Ovary (tissue), 9 donors: ENCODE measurements around the gene GRB2. TPM values are rescaled to one million over a fixed set of nuclear protein-coding genes. Genes with fewer than 3 reads are reported as not detected.

ENCODE experiments used
- DNase-seq, 5 donors: peaks; one replicate each; pipeline ENCODE4 v3.0.0-alpha.2; 2019 to 2020
- H3K27ac ChIP-seq, 2 donors: fragments of 200-600 bp; one replicate each; pipeline versions ENCODE4 v1.5.1 to v1.8.0; 2019 to 2022
- H3K27me3 ChIP-seq: fragments of 200-600 bp; one replicate; pipeline ENCODE4 v1.8.0; 2022
- H3K36me3 ChIP-seq: fragments of 200-600 bp; sonication (generic); one replicate; pipeline ENCODE4 v1.5.1; 2019
- H3K4me1 ChIP-seq: one replicate; pipeline ENCODE4 v1.8.1; 2013; ENCODE audit warnings: mild to moderate bottlenecking, moderate library complexity; ENCODE audit not compliant: insufficient read depth
- H3K4me3 ChIP-seq: fragments of 200-600 bp; sonication (generic); one replicate; pipeline ENCODE4 v1.5.1; 2017
- H3K9me3 ChIP-seq, 2 donors: fragments of 200-600 bp in 1 of 2; sonication (generic) in 1 of 2; one replicate each; pipeline versions ENCODE4 v1.5.1 to v1.8.1; 2013 to 2019; ENCODE audit warnings: mild to moderate bottlenecking in 1 of 2, moderate library complexity in 1 of 2
- EP300 ChIP-seq: sonication (generic); formaldehyde crosslinking; IDR thresholded peaks from one replicate; pipeline ENCODE4 v1.6.1; 2017; ENCODE audit warnings: antibody characterized with exemption
- POLR2A ChIP-seq: fragments of 450-650 bp; IDR thresholded peaks from one replicate; pipeline ENCODE4 v1.6.1; 2017; ENCODE audit warnings: antibody characterized with exemption, mild to moderate bottlenecking, moderate library complexity
- WGBS, 3 donors: extraction: QIAGEN DNeasy Blood & Tissue Kit in 1 of 3; methylation state at CpG; one replicate each; pipeline versions ENCODE4 v1.1.5 to v1.1.7; 2013 to 2017; 5-methylcytosine and 5-hydroxymethylcytosine counted together
- intact Hi-C, 4 donors: fragments of 100-400 bp; cut with DNase I; formaldehyde crosslinking; loops; one replicate each; pipeline versions ENCODE4 v1.11.0 to v1.15.1; 2022 to 2023
- microRNA-seq, 3 donors: library from miRNA; unstranded; fragments of <30 nt; microRNA quantifications; one replicate each; pipeline versions ENCODE4 to v1.2.0, GENCODE V29; 2019 to 2020
- polyA plus RNA-seq, 2 donors: library from polyadenylated mRNA; stranded (reverse); fragments of 200-250 nt in 1 of 2; fragments of 350-450 nt in 1 of 2; fragmentation: Illumina TruSeq in 1 of 2; extraction: RNeasy Lipid Tissue Mini Kit (QIAGEN cat#74804) in 1 of 2; gene quantifications; one replicate each; pipeline ENCODE4 v1.2.3, GENCODE V29; 2013 to 2014
- small RNA-seq: library from RNA; depleted of rRNA; stranded (forward); fragments of <200 nt; gene quantifications from one replicate; pipeline ENCODE3, GENCODE V24; 2016
- total RNA-seq, 7 donors: library from RNA; depleted of rRNA in 2 of 7; stranded (reverse); fragments of >200 nt in 2 of 7; fragmentation: NEBNext Ultra II Directional in 3 of 7; extraction: Animal tissue kit (Norgen Biotek cat#: 25700) in 3 of 7; gene quantifications; one replicate each; pipeline versions ENCODE4 v1.1.0 to v1.2.4, GENCODE V29; 2016 to 2023
- TF ChIP-seq, protein P1 (sequence below), 3 donors: fragments of 450-650 bp in 2 of 3; fragments of 200-600 bp in 1 of 3; IDR thresholded peaks; one replicate each; pipeline versions ENCODE4 v1.5.1 to v1.8.0; 2016 to 2022; ENCODE audit warnings: antibody characterized with exemption in 3 of 3, mild to moderate bottlenecking in 1 of 3
- donor health status: DM: no; HTN: no; CAD: no; lungs with moderate emphysema.
- donor health status: DM: no; HTN: no; CAD: no.
- donor health status: Bipolar disorder and iron deficiency.
- donor health status: DM: yes; HTN: yes; CAD: no.
- donor health status: DM: no; HTN: no; CAD: no.
- donor health status: DM: yes; HTN: yes; CAD: no.

GRB2 gene
- total and polyA plus RNA-seq, 9 donors: 41.5 to 88.2 (median 62.6) TPM

DNA sequence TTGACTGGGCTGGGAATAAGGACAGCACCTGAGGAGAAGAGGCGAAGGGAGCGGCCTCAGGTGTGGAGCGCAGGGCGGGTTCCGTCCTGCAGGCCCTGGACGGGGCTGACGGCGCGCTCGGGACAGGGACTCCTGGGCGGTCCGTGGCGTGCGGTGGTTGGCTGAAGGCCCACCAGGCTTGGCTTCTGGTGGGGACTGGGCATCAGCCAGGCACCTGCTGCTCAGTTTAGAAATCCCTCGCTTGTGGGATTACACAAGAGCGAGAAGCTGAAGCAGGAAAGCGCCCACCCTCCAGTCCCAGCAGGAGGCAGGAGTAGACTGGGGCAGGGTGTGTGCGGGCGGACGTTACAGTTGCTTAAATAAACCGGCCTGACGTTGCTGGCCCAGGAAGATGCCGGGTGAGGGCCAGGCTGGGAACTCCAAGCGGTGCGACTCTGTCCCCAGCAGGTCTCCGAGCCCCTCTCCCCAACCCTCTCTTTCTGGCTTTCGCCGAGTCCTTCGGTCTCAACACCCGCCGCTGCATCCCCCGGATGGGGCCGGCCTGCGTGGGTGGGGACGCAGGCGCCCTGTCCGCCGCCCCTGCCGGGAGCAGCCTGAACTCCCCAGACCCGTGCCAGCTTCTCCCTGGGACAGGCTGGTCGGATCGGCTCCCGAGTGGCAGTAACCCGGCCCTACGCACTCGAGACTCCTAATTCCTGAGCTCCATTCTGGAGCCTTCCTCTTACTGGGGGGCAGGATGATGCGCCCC is 135.1 kb downstream of the GRB2 start:
- peak; percentile 63 to 76 (median 72) for DNase-seq
- peak overlapping the region; percentile 82 for H3K4me3 ChIP-seq
- H3K4me1 ChIP-seq: peaks cover 2% of the 10 kb centered on the region
- WGBS, 3 donors: 1 to 2% (median 1%) methylated on average over 29 to 47 of the region's 47 CpGs
- H3K27me3 ChIP-seq: no peaks in the 10 kb centered on the region
- H3K27ac ChIP-seq: peak overlapping the region; percentile 67 to 85
- no peaks in the 10 kb centered on the region for H3K36me3 ChIP-seq
- H3K9me3 ChIP-seq: no peaks in the 10 kb centered on the region
- intact Hi-C loops: loop anchor here in 1 of 4 donors (5.0 kb wide), 1 partner anchor 137 kb away; the partner anchor contains the start of gene GRB2
- TF ChIP-seq POLR2A: no peak
- TF ChIP-seq, protein P1, sequence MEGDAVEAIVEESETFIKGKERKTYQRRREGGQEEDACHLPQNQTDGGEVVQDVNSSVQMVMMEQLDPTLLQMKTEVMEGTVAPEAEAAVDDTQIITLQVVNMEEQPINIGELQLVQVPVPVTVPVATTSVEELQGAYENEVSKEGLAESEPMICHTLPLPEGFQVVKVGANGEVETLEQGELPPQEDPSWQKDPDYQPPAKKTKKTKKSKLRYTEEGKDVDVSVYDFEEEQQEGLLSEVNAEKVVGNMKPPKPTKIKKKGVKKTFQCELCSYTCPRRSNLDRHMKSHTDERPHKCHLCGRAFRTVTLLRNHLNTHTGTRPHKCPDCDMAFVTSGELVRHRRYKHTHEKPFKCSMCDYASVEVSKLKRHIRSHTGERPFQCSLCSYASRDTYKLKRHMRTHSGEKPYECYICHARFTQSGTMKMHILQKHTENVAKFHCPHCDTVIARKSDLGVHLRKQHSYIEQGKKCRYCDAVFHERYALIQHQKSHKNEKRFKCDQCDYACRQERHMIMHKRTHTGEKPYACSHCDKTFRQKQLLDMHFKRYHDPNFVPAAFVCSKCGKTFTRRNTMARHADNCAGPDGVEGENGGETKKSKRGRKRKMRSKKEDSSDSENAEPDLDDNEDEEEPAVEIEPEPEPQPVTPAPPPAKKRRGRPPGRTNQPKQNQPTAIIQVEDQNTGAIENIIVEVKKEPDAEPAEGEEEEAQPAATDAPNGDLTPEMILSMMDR (IDR thresholded peaks at IDR 0.05): no peak
- TF ChIP-seq EP300: no peak

DNA sequence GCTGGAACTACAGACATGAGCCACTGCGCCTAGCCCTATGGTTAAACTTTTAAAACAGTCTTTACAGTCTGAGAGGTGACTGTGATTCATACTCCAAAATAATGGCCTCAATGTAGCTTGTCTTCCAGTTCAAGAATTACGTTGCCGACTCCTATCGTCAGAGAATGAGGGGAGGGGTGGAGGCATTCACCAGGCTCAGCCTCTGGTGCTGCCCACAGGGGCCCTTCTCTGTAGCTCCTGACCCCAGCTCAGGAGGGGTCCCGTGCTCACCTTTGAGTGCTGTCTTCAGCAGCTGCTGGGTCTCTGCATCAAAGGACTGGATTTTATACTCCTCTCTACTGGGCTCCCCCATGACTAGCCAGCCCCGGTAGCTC is 135.6 kb downstream of the GRB2 start:
- H3K4me3 ChIP-seq: peak overlapping the region; percentile 82
- H3K27ac ChIP-seq: no peak overlapping the region
- H3K4me1 ChIP-seq: peaks cover 2% of the 10 kb centered on the region
- no peaks in the 10 kb centered on the region for H3K36me3 ChIP-seq
- intact Hi-C loops: loop anchor here in 1 of 4 donors (5.0 kb wide), 1 partner anchor 137 kb away; the partner anchor contains the start of gene GRB2
- TF ChIP-seq, protein P1 (IDR thresholded peaks at IDR 0.05): no peak
- TF ChIP-seq POLR2A: no peak
- no peak for TF ChIP-seq EP300
- no peaks in the 10 kb centered on the region for H3K9me3 ChIP-seq
- 16 to 19% (median 16%) methylated on average over 6 of the region's 6 CpGs for WGBS, 3 donors
- DNase-seq: no peak
- no peaks in the 10 kb centered on the region for H3K27me3 ChIP-seq

Small RNA genes within 50 kb of the gene (microRNA-seq; reads per million reads assigned to microRNA genes)
- 0 reads per million in 3 donors for gene MIR3678

Small RNA genes within 50 kb of the gene (small RNA-seq; reads per million reads assigned to genes)
- not detected for gene MIR3678
- gene RF00019: not detected
- not detected for gene RNU6-938P

Other genes starting within 250 kb of the GRB2 start
- 100 to 1,000 TPM in 5 of 7 donors, 10 to 100 TPM in 2; 75.7 to 504 (median 395) TPM for gene SUMO2, start 222.7 kb downstream of the GRB2 start, total RNA-seq
- gene SUMO2, start 222.7 kb downstream of the GRB2 start, polyA plus RNA-seq: 100 to 1,000 TPM; 120 to 497 TPM
- 10 to 100 TPM; 23.4 to 82.2 (median 55.1) TPM for gene NUP85, start 200.0 kb downstream of the GRB2 start, total RNA-seq
- gene NUP85, start 200.0 kb downstream of the GRB2 start, polyA plus RNA-seq: 10 to 100 TPM; 38.1 to 41.1 TPM
- 10 to 100 TPM; 23.1 to 48.9 (median 38.3) TPM for gene GGA3, start 144.1 kb downstream of the GRB2 start, total RNA-seq
- gene GGA3, start 144.1 kb downstream of the GRB2 start, polyA plus RNA-seq: 10 to 100 TPM; 18.2 to 39.6 TPM
- gene MRPS7, start 143.8 kb downstream of the GRB2 start, total RNA-seq: 10 to 100 TPM; 19.6 to 44.8 (median 34.3) TPM
- gene MRPS7, start 143.8 kb downstream of the GRB2 start, polyA plus RNA-seq: 10 to 100 TPM; 34.1 to 46.4 TPM
- gene MIF4GD, start 134.4 kb downstream of the GRB2 start, total RNA-seq: 10 to 100 TPM; 11.8 to 20.3 (median 13.9) TPM
- 10 to 100 TPM; 15.7 to 17.8 TPM for gene MIF4GD, start 134.4 kb downstream of the GRB2 start, polyA plus RNA-seq
- gene SLC25A19, start 116.2 kb downstream of the GRB2 start, total RNA-seq: 10 to 100 TPM in 2 of 7 donors, 1 to 10 TPM in 5; 6.0 to 12.1 (median 7.9) TPM
- gene SLC25A19, start 116.2 kb downstream of the GRB2 start, polyA plus RNA-seq: 1 to 10 TPM; 4.1 to 7.4 TPM
- gene TMEM94, start 51.0 kb upstream of the GRB2 start, total RNA-seq: 10 to 100 TPM; 37.7 to 87.1 (median 75.3) TPM
- 10 to 100 TPM; 29.2 to 52.6 TPM for gene TMEM94, start 51.0 kb upstream of the GRB2 start, polyA plus RNA-seq
- 10 to 100 TPM in 6 of 7 donors, 1 to 10 TPM in 1; 9.1 to 58.7 (median 41.3) TPM for gene CASKIN2, start 109.9 kb upstream of the GRB2 start, total RNA-seq
- gene CASKIN2, start 109.9 kb upstream of the GRB2 start, polyA plus RNA-seq: 10 to 100 TPM; 11.0 to 13.9 TPM
- 10 to 100 TPM; 16.0 to 35.0 (median 21.3) TPM for gene TSEN54, start 110.8 kb upstream of the GRB2 start, total RNA-seq
- gene TSEN54, start 110.8 kb upstream of the GRB2 start, polyA plus RNA-seq: 10 to 100 TPM; 11.3 to 12.8 TPM
- 10 to 100 TPM in 6 of 7 donors, 1 to 10 TPM in 1; 9.9 to 45.4 (median 17.2) TPM for gene LLGL2, start 120.0 kb upstream of the GRB2 start, total RNA-seq
- 1 to 10 TPM in 1 of 2 donors, under 1 TPM in 1; 0.20 to 9.2 TPM for gene LLGL2, start 120.0 kb upstream of the GRB2 start, polyA plus RNA-seq
- 100 to 1,000 TPM; 152 to 383 (median 239) TPM for gene MYO15B, start 182.1 kb upstream of the GRB2 start, total RNA-seq
- 100 to 1,000 TPM in 1 of 2 donors, 10 to 100 TPM in 1; 31.0 to 161 TPM for gene MYO15B, start 182.1 kb upstream of the GRB2 start, polyA plus RNA-seq
- 1 to 10 TPM in 5 of 7 donors, under 1 TPM in 2; 0.51 to 7.9 (median 1.7) TPM for gene SMIM5, start 227.8 kb upstream of the GRB2 start, total RNA-seq
- under 1 TPM; 0.52 to 0.64 TPM for gene SMIM5, start 227.8 kb upstream of the GRB2 start, polyA plus RNA-seq